GM12891 (cell line): Measurements from ENCODE around the gene TPTE.
"Not testable (repeated sequence)": the region's sequence is repeated elsewhere in the genome, so short reads cannot be mapped to it uniquely, and the experiment has no call there.

ENCODE experiments used
- POLR2A ChIP-seq: IDR thresholded peaks from 2 replicates; pipeline ENCODE4 v1.6.1; 2011; ENCODE audit warnings: low read depth, low read length, control low read depth
- TAF1 ChIP-seq: IDR thresholded peaks from 2 replicates; pipeline ENCODE4 v1.6.1; 2011; ENCODE audit warnings: low read depth, low read length, control low read depth

- TF ChIP-seq TAF1, POLR2A: not testable (repeated sequence)
These were observed 85.7 kb downstream of the TPTE start for GRCh38 chr21:10607074-10607473.
